Endothelial cell of umbilical vein (primary cell): Measurements from ENCODE around the gene PCDH15. TPM values are rescaled to one million over a fixed set of nuclear protein-coding genes. Genes with fewer than 3 reads are reported as not detected.

Experiments used
- BruUV-seq: library from RNA; stranded (reverse); fragments of 400-500 nt; replicated peaks from 2 replicates; lab custom pipeline; 2021; lab: Mats Ljungman, UMichigan
- CTCF ChIA-PET: fragments of 300-600, 350-600 bp; sonication (Branson Sonifier 250); formaldehyde crosslinking; loops from one replicate; lab custom pipeline; 2021; ENCODE audit warnings: antibody characterized with exemption, inconsistent platforms; lab: Charles Lee
- POLR2A ChIA-PET: fragments of 300-600, 350-600 bp; sonication (Branson Sonifier 250); formaldehyde crosslinking; loops from one replicate; lab custom pipeline; 2021; ENCODE audit warnings: antibody characterized with exemption, inconsistent platforms; lab: Charles Lee
- DNase-seq: peaks from one replicate; pipeline ENCODE4 v3.0.0-alpha.2; 2011; ENCODE audit warnings: low read depth, low spot score
- FAIRE-seq: peaks from 2 replicates; lab custom pipeline; 2011; peaks lifted over from hg19 to GRCh38; lab: Jason Lieb, UNC
- H2AFZ ChIP-seq: 2 replicates; pipeline ENCODE4 v1.6.0; 2012; ENCODE audit warnings: low read depth, low read length, control low read depth, inconsistent platforms
- H3K27ac ChIP-seq: 2 replicates; pipeline ENCODE4 v1.5.1; 2011; ENCODE audit warnings: low read depth, mild to moderate bottlenecking, control low read depth, low read length, moderate library complexity; ENCODE audit not compliant: insufficient read depth
- H3K27me3 ChIP-seq, 2 experiments: 2 replicates each; pipeline versions ENCODE4 v1.6.0 to v1.6.1; 2011; ENCODE audit warnings: low read length in 2 of 2, mixed read lengths in 1 of 2; ENCODE audit not compliant: control insufficient read depth in 2 of 2, insufficient read depth in 2 of 2
- H3K36me3 ChIP-seq, 2 experiments: 2 replicates in 1 of 2; 3 replicates in 1 of 2; pipeline ENCODE4 v1.5.1; 2011; ENCODE audit warnings: low read length in 2 of 2, mild to moderate bottlenecking in 1 of 2, moderate library complexity in 1 of 2; ENCODE audit not compliant: control insufficient read depth in 2 of 2, insufficient read depth in 2 of 2; ENCODE audit errors: extremely low read depth in 1 of 2
- H3K4me1 ChIP-seq: 3 replicates; pipeline ENCODE4 v1.5.1; 2011; ENCODE audit warnings: mild to moderate bottlenecking, low read length; ENCODE audit not compliant: control insufficient read depth, insufficient read depth; ENCODE audit errors: extremely low read depth
- H3K4me2 ChIP-seq: 2 replicates; pipeline ENCODE4 v1.6.1; 2011; ENCODE audit warnings: low read length, control low read depth, mixed read lengths; ENCODE audit not compliant: insufficient read depth
- H3K4me3 ChIP-seq, 3 experiments: fragments of 200-600 bp in 1 of 3; sonication (generic), shearing (Covaris generic) in 1 of 3; replicated peaks in 1 of 3; 2 replicates each; pipeline ENCODE4 v1.5.1; 2011 to 2016; ENCODE audit warnings: control low read depth in 3 of 3, low read length in 3 of 3, mild to moderate bottlenecking in 2 of 3, inconsistent platforms in 1 of 3, low read depth in 1 of 3, moderate library complexity in 1 of 3; ENCODE audit not compliant: insufficient read depth in 1 of 3
- H3K79me2 ChIP-seq: 2 replicates; pipeline ENCODE4 v1.6.0; 2012; ENCODE audit warnings: low read length, inconsistent platforms; ENCODE audit not compliant: control insufficient read depth, insufficient read depth
- H3K9ac ChIP-seq: replicated peaks from 2 replicates; pipeline ENCODE3; 2011; ENCODE audit warnings: low read length, control low read depth; ENCODE audit not compliant: insufficient read depth; ENCODE audit errors: extremely low read depth
- H3K9me1 ChIP-seq: replicated peaks from 3 replicates; pipeline ENCODE4 v1.6.0; 2011; ENCODE audit warnings: mild to moderate bottlenecking, low read length; ENCODE audit not compliant: control insufficient read depth, insufficient read depth; ENCODE audit errors: extremely low read depth
- H3K9me3 ChIP-seq: replicated peaks from 2 replicates; pipeline ENCODE4 v1.5.1; 2012; ENCODE audit warnings: low read length, inconsistent platforms; ENCODE audit not compliant: control insufficient read depth, insufficient read depth
- H4K20me1 ChIP-seq: replicated peaks from 2 replicates; pipeline ENCODE3; 2011; ENCODE audit warnings: mild to moderate bottlenecking, low read length; ENCODE audit not compliant: control insufficient read depth, insufficient read depth; ENCODE audit errors: extremely low read depth
- CTCF ChIP-seq, 2 donors: IDR thresholded peaks; 1 replicate in 1 of 2; 2 replicates in 1 of 2; pipeline ENCODE4 v1.5.1; 2011; ENCODE audit warnings: low read length in 2 of 2, mild to moderate bottlenecking in 2 of 2, moderate library complexity in 2 of 2, control low read depth in 1 of 2, inconsistent platforms in 1 of 2, low read depth in 1 of 2; ENCODE audit not compliant: insufficient read depth in 1 of 2; ENCODE audit errors: extremely low read depth in 1 of 2
- EZH2 ChIP-seq: IDR thresholded peaks from 2 replicates; pipeline ENCODE4 v1.6.1; 2012; ENCODE audit warnings: borderline replicate concordance, low read depth, mild to moderate bottlenecking, moderate library complexity, low read length, inconsistent platforms; ENCODE audit not compliant: severe bottlenecking
- FOS ChIP-seq: IDR thresholded peaks from 2 replicates; pipeline ENCODE4 v1.6.1; 2011; ENCODE audit warnings: mild to moderate bottlenecking, low read length, moderate library complexity, borderline replicate concordance; ENCODE audit not compliant: insufficient read depth
- GATA2 ChIP-seq: IDR thresholded peaks from 2 replicates; pipeline ENCODE4 v1.7.0; 2011; ENCODE audit warnings: low read depth, mild to moderate bottlenecking, moderate library complexity, mixed read lengths, low read length; ENCODE audit not compliant: insufficient read length, insufficient read depth
- JUN ChIP-seq: IDR thresholded peaks from 2 replicates; pipeline ENCODE4 v1.6.1; 2011; ENCODE audit warnings: borderline replicate concordance, low read depth; ENCODE audit not compliant: insufficient read length, insufficient read depth
- MAX ChIP-seq: IDR thresholded peaks from 2 replicates; pipeline ENCODE4 v1.6.1; 2011; ENCODE audit not compliant: insufficient read depth, insufficient read length
- MYC ChIP-seq: IDR thresholded peaks from one replicate; pipeline ENCODE4 v1.6.1; 2011; ENCODE audit warnings: mild to moderate bottlenecking, low read depth, low read length
- POLR2A ChIP-seq: IDR thresholded peaks from 2 replicates; pipeline ENCODE4 v1.6.1; 2012; ENCODE audit warnings: low read depth, mild to moderate bottlenecking, control low read depth, low read length
- POLR2AphosphoS5 ChIP-seq: IDR thresholded peaks from 2 replicates; pipeline ENCODE4 v1.6.1; 2012; ENCODE audit warnings: low read depth, mild to moderate bottlenecking, control low read depth, low read length, moderate library complexity; ENCODE audit not compliant: insufficient read depth
- dilution Hi-C: fragments of 300-500 bp; cut with MboI; formaldehyde crosslinking; loops from one replicate; pipeline ENCODE4 v1.15.0; 2019; ENCODE audit warnings: low sequenced_read_pairs; ENCODE audit not compliant: extremely low pct_ligation_motif_present
- intact Hi-C: fragments of 100-400 bp; cut with micrococcal nuclease; formaldehyde crosslinking; loops from one replicate; pipeline ENCODE4 v1.10.0; 2022
- polyA plus RNA-seq, 4 experiments: library from polyadenylated mRNA; depleted of rRNA in 3 of 4; stranded (reverse) in 3 of 4; unstranded in 1 of 4; fragments of >200 nt; gene quantifications; 2 replicates each; pipeline versions ENCODE4 v1.2.1 to v1.2.3, GENCODE V29; 2011 to 2012; ENCODE audit warnings: missing spikeins in 1 of 4
- total RNA-seq: library from RNA; stranded (reverse); gene quantifications from 2 replicates; pipeline ENCODE4 v1.2.3, GENCODE V29; 2021

The PCDH15 gene
- total and polyA plus RNA-seq, 2 donors (not counting 3 experiments of a cell fraction or from before 2014, with no cell fraction given), result 0.04 TPM; not detected in 1

GRCh38 chr10:54477738-54478137 is 323.3 kb downstream of the PCDH15 start:
- no peak overlapping the region for H3K4me3 ChIP-seq
- no peaks in the 10 kb centered on the region for H3K79me2 ChIP-seq
- no peak overlapping the region for H3K4me2 ChIP-seq
- BruUV-seq, result no TSS peak
- FAIRE-seq (no peak), DNase-seq (no peak)
- no peaks in the 10 kb centered on the region for H3K9me3 ChIP-seq
- no peaks in the 10 kb centered on the region for H3K27me3 ChIP-seq
- dilution Hi-C loops (no loop called here), intact Hi-C loops (no loop called here)
- no peaks in the 10 kb centered on the region for H3K4me1 ChIP-seq
- TF ChIP-seq GATA2, result no peak
- TF ChIP-seq MYC, result no peak
- TF ChIP-seq MAX, result no peak
- no peak for TF ChIP-seq JUN
- TF ChIP-seq EZH2, result no peak
- no peak for TF ChIP-seq POLR2A
- TF ChIP-seq POLR2AphosphoS5, result no peak
- no peak for TF ChIP-seq CTCF (IDR thresholded peaks at IDR 0.05; ENCODE audit: extremely low read depth in 1 of 2, insufficient read depth in 1 of 2, low read depth in 1 of 2, low read length in 2 of 2)
- TF ChIP-seq FOS, result no peak
- ChIA-PET POLR2A (no interaction called here), CTCF (no interaction called here)
- no peak overlapping the region for H2AFZ ChIP-seq
- no peaks in the 10 kb centered on the region for H3K36me3 ChIP-seq
- no peaks in the 10 kb centered on the region for H3K9me1 ChIP-seq
- H3K27ac ChIP-seq, result no peak overlapping the region
- H4K20me1 ChIP-seq, result no peaks in the 10 kb centered on the region
- H3K9ac ChIP-seq, result no peak overlapping the region
